SK-N-SH (cell line): ENCODE data around the gene LONRF2. TPM values are rescaled to one million over a fixed set of nuclear protein-coding genes. Genes with fewer than 3 reads are reported as not detected.

Experiments used
- CTCF ChIA-PET: fragments of 300-600, 350-600 bp; formaldehyde crosslinking; extraction: SDS; loops from one replicate; lab custom pipeline; 2021; lab: Yijun Ruan, JAX
- POLR2A ChIA-PET: fragments of 350-600 bp; sonication (Branson Sonifier 250); formaldehyde crosslinking; extraction: SDS; loops from one replicate; lab custom pipeline; 2020; ENCODE audit warnings: antibody characterized with exemption, inconsistent platforms; lab: Yijun Ruan, JAX
- DNase-seq: peaks from one replicate; pipeline ENCODE4 v3.0.0; 2012
- H2AFZ ChIP-seq: fragments of 200-600 bp; sonication (generic); 2 replicates; pipeline ENCODE4 v1.8.1; 2016; ENCODE audit warnings: antibody characterized with exemption, mild to moderate bottlenecking, low read depth
- H3F3A ChIP-seq: fragments of 200-600 bp; sonication (generic); replicated peaks from 2 replicates; pipeline ENCODE3; 2016; ENCODE audit warnings: antibody characterized with exemption, mild to moderate bottlenecking; ENCODE audit not compliant: insufficient read depth
- H3K27ac ChIP-seq, 2 experiments: fragments of 200-500 bp in 1 of 2; fragments of 200-600 bp in 1 of 2; sonication (Bioruptor generic) in 1 of 2; sonication (generic), shearing (Covaris generic) in 1 of 2; 2 replicates each; pipeline versions ENCODE4 v1.5.1 to v1.6.1; 2014 to 2016; ENCODE audit warnings: low read depth in 2 of 2, inconsistent platforms in 1 of 2, low read length in 1 of 2, mild to moderate bottlenecking in 1 of 2, mixed read lengths in 1 of 2
- H3K27me3 ChIP-seq: fragments of 200-600 bp; sonication (generic), shearing (Covaris generic); 2 replicates; pipeline ENCODE4 v1.6.1; 2016; ENCODE audit warnings: mixed run types; ENCODE audit not compliant: insufficient read depth
- H3K36me3 ChIP-seq, 2 experiments: fragments of 200-500 bp in 1 of 2; fragments of 200-600 bp in 1 of 2; sonication (Bioruptor generic) in 1 of 2; sonication (generic) in 1 of 2; replicated peaks in 1 of 2; 2 replicates each; pipeline versions ENCODE3 to v1.5.1; 2014 to 2016; ENCODE audit warnings: low read length in 1 of 2, mild to moderate bottlenecking in 1 of 2; ENCODE audit not compliant: insufficient read depth in 2 of 2, control insufficient read depth in 1 of 2
- H3K4me1 ChIP-seq, 2 experiments: fragments of 200-500 bp in 1 of 2; fragments of 200-600 bp in 1 of 2; sonication (Bioruptor generic) in 1 of 2; sonication (generic), shearing (Covaris generic) in 1 of 2; 2 replicates each; pipeline versions ENCODE4 v1.5.1 to v1.6.1; 2014 to 2016; ENCODE audit warnings: low read depth in 1 of 2, low read length in 1 of 2, mixed run types in 1 of 2; ENCODE audit not compliant: insufficient read depth in 2 of 2, control insufficient read depth in 1 of 2
- H3K4me2 ChIP-seq: fragments of 200-600 bp; sonication (generic), shearing (Covaris generic); 2 replicates; pipeline ENCODE4 v1.6.1; 2017; ENCODE audit warnings: mixed run types
- H3K4me3 ChIP-seq, 2 experiments: fragments of 200-500 bp in 1 of 2; fragments of 200-600 bp in 1 of 2; sonication (Bioruptor generic) in 1 of 2; sonication (generic), shearing (Covaris generic) in 1 of 2; 2 replicates each; pipeline versions ENCODE4 v1.5.1 to v1.8.1; 2014 to 2016; ENCODE audit warnings: low read depth in 2 of 2, inconsistent platforms in 1 of 2, low read length in 1 of 2, mild to moderate bottlenecking in 1 of 2, mixed read lengths in 1 of 2, moderate library complexity in 1 of 2
- H3K79me2 ChIP-seq: fragments of 200-600 bp; sonication (generic); 2 replicates; pipeline ENCODE4 v1.8.1; 2017; ENCODE audit warnings: mild to moderate bottlenecking; ENCODE audit not compliant: insufficient read depth
- H3K9ac ChIP-seq: fragments of 200-600 bp; sonication (generic); 2 replicates; pipeline ENCODE4 v1.6.1; 2017; ENCODE audit warnings: mixed run types
- H3K9me2 ChIP-seq: fragments of 200-600 bp; sonication (generic); 2 replicates; pipeline ENCODE4 v1.6.1; 2017; ENCODE audit warnings: mixed run types
- H3K9me3 ChIP-seq: fragments of 200-600 bp; sonication (generic); 2 replicates; pipeline ENCODE4 v1.6.1; 2017; ENCODE audit warnings: mixed run types, mild to moderate bottlenecking, moderate library complexity
- H4K20me1 ChIP-seq: fragments of 200-600 bp; sonication (generic); 2 replicates; pipeline ENCODE4 v1.6.1; 2017; ENCODE audit warnings: mild to moderate bottlenecking, mixed run types; ENCODE audit not compliant: insufficient read depth
- GABPA ChIP-seq: IDR thresholded peaks from 2 replicates; pipeline ENCODE4 v1.4.0; 2012; ENCODE audit warnings: low read depth, mild to moderate bottlenecking
- MXI1 ChIP-seq: IDR thresholded peaks from 2 replicates; pipeline ENCODE4 v1.6.1; 2012; ENCODE audit warnings: mild to moderate bottlenecking, low read depth, low read length, improper control_type of control experiment
- NRF1 ChIP-seq: IDR thresholded peaks from 2 replicates; pipeline ENCODE4 v1.6.1; 2012; ENCODE audit warnings: low read depth, mild to moderate bottlenecking, low read length
- POLR2AphosphoS5 ChIP-seq: IDR thresholded peaks from 2 replicates; pipeline ENCODE4 v1.6.1; 2012; ENCODE audit warnings: low read depth, low read length
- RAD21 ChIP-seq: IDR thresholded peaks from 2 replicates; pipeline ENCODE4 v1.6.1; 2012; ENCODE audit warnings: mild to moderate bottlenecking, low read length
- WGBS: methylation state at CpG from one replicate; pipeline ENCODE4 v1.1.6; 2017; ENCODE audit warnings: low lambda C conversion rate; 5-methylcytosine and 5-hydroxymethylcytosine counted together
- polyA plus RNA-seq, 3 experiments: library from polyadenylated mRNA; depleted of rRNA; stranded (reverse); fragments of >200 nt; gene quantifications; 2 replicates each; pipeline ENCODE4 v1.2.3, GENCODE V29; 2012
- TF ChIP-seq, protein P1 (sequence below): IDR thresholded peaks from 2 replicates; pipeline ENCODE4 v1.6.1; 2012; ENCODE audit warnings: mild to moderate bottlenecking, low read depth, low read length, moderate library complexity
- TF ChIP-seq, protein P2 (sequence below): fragments of 150-350 bp; IDR thresholded peaks from 2 replicates; pipeline ENCODE4 v1.6.1; 2017; ENCODE audit warnings: antibody characterized with exemption, low read length, low read depth, borderline replicate concordance
- TF ChIP-seq, protein P3 (sequence below): IDR thresholded peaks from 2 replicates; pipeline ENCODE4 v1.4.0; 2012; ENCODE audit warnings: low read depth
- TF ChIP-seq, protein P4 (sequence below): fragments of 200-600 bp; sonication (generic); IDR thresholded peaks from 2 replicates; pipeline ENCODE4 v1.6.1; 2017; ENCODE audit warnings: antibody characterized with exemption, mild to moderate bottlenecking, moderate library complexity

The LONRF2 gene
- polyA plus RNA-seq, 1 of the 3 experiments (the other 2 are of a cell fraction) = 2.0 TPM

DNA sequence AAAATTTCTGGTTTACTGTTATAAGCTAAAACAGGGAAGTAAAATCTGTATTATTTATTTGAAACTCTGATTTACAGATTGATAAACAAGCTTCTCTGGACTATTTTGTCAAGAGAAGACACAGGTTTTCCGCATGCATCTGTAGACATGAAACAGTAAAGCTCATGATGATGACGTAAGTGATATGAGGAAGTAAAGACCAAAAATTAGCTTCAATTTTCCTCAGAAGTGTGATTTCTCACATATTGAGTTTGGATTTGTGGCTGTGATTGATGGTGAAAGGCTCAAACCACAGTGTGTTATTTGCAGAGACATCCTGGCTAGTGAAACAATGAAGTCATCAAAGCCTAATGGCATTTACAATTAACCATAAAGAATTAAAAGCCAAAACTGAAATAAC lies 12.6 kb upstream of the LONRF2 start (continued):
- TF ChIP-seq, protein P1, sequence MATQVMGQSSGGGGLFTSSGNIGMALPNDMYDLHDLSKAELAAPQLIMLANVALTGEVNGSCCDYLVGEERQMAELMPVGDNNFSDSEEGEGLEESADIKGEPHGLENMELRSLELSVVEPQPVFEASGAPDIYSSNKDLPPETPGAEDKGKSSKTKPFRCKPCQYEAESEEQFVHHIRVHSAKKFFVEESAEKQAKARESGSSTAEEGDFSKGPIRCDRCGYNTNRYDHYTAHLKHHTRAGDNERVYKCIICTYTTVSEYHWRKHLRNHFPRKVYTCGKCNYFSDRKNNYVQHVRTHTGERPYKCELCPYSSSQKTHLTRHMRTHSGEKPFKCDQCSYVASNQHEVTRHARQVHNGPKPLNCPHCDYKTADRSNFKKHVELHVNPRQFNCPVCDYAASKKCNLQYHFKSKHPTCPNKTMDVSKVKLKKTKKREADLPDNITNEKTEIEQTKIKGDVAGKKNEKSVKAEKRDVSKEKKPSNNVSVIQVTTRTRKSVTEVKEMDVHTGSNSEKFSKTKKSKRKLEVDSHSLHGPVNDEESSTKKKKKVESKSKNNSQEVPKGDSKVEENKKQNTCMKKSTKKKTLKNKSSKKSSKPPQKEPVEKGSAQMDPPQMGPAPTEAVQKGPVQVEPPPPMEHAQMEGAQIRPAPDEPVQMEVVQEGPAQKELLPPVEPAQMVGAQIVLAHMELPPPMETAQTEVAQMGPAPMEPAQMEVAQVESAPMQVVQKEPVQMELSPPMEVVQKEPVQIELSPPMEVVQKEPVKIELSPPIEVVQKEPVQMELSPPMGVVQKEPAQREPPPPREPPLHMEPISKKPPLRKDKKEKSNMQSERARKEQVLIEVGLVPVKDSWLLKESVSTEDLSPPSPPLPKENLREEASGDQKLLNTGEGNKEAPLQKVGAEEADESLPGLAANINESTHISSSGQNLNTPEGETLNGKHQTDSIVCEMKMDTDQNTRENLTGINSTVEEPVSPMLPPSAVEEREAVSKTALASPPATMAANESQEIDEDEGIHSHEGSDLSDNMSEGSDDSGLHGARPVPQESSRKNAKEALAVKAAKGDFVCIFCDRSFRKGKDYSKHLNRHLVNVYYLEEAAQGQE = no peak
- TF ChIP-seq MXI1 = no peak
- TF ChIP-seq, protein P2, sequence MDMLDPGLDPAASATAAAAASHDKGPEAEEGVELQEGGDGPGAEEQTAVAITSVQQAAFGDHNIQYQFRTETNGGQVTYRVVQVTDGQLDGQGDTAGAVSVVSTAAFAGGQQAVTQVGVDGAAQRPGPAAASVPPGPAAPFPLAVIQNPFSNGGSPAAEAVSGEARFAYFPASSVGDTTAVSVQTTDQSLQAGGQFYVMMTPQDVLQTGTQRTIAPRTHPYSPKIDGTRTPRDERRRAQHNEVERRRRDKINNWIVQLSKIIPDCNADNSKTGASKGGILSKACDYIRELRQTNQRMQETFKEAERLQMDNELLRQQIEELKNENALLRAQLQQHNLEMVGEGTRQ = no peak
- no peak for TF ChIP-seq POLR2AphosphoS5

DNA sequence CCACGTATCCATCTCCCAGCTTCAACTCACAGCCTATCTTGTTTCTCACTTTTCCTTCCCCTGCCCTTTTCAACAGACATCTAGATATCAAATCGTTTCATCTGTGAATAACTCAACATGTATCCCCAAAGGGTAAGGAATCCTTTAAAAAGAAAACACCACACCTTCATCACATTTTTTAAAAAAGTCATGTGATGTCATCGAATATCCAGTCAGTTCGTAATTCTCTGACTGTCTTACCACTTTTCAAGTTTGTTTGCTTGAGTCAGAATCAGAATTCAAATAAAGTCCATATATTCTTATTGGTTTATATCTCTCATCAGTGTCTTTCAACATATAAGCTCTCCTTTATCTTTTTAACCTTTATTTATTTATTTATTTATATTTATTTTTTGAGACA lies 5.4 kb upstream of the LONRF2 start:
- no peak for TF ChIP-seq RAD21
- TF ChIP-seq, protein P3, sequence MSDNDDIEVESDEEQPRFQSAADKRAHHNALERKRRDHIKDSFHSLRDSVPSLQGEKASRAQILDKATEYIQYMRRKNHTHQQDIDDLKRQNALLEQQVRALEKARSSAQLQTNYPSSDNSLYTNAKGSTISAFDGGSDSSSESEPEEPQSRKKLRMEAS = no peak
- ChIA-PET CTCF (no interaction called here), POLR2A (no interaction called here)

DNA sequence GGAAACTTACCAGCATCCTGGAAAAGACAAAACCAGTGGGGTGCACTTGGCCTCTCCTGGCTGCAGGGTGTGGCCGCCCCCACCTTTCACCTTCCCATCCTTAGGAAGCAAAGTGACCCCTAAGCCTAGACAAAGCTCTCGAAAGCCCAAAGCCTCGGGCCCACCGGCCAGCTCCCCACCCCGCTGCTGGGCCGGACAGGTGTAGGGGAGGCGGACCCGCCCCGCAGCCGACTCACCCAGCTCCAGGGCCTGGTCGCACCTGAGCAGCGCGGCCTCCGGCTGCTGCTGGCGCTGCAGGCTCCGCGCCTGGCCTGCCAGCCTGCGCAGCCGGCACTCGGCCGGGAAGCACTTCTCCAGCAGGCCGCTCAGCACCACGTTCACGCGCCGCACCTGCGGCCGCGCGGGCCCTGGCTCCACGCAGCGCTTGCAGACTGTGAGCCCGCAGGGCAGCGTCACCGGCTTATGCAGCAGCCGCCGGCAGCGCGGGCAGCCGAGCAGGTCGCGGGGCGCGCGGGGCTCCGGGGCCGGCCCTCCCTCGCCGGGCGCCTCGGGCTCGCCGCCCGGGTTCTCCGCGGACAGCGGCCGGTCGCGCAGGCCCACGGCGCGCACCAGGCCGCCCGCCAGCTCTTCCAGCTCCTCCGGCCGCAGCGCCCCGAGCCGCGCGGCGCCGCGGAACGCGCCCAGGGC lies 979 bp downstream of the LONRF2 start:
- DNase-seq = peak; percentile 80
- Histone ChIP-seq H3K4me2 (peak overlapping the region; percentile 82), H3K9me2 (no peaks in the 10 kb centered on the region), H3K4me3 (peak overlapping the region; percentile 48 to 65; a peak in 3 of 4 replicates), H3F3A (no peaks in the 10 kb centered on the region), H3K79me2 (no peaks in the 10 kb centered on the region), H3K4me1 (peaks cover 0 to 9% of the 10 kb centered on the region in 2 experiments; a peak in 2 of 4 replicates), H3K27me3 (peaks cover 22% of the 10 kb centered on the region; the same call in 1 of the 2 replicates), H3K36me3 (peaks cover 0 to 6% of the 10 kb centered on the region in 2 experiments), H2AFZ (no peak overlapping the region), H4K20me1 (no peaks in the 10 kb centered on the region), H3K27ac (no peak overlapping the region; a peak in 1 of 4 replicates), H3K9me3 (peaks cover 20% of the 10 kb centered on the region), H3K9ac (no peak overlapping the region)
- TF ChIP-seq NRF1 = peak; percentile 36; the same call in 1 of the 2 replicates
- TF ChIP-seq GABPA = no peak
- TF ChIP-seq, protein P4, sequence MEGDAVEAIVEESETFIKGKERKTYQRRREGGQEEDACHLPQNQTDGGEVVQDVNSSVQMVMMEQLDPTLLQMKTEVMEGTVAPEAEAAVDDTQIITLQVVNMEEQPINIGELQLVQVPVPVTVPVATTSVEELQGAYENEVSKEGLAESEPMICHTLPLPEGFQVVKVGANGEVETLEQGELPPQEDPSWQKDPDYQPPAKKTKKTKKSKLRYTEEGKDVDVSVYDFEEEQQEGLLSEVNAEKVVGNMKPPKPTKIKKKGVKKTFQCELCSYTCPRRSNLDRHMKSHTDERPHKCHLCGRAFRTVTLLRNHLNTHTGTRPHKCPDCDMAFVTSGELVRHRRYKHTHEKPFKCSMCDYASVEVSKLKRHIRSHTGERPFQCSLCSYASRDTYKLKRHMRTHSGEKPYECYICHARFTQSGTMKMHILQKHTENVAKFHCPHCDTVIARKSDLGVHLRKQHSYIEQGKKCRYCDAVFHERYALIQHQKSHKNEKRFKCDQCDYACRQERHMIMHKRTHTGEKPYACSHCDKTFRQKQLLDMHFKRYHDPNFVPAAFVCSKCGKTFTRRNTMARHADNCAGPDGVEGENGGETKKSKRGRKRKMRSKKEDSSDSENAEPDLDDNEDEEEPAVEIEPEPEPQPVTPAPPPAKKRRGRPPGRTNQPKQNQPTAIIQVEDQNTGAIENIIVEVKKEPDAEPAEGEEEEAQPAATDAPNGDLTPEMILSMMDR = peak; percentile 32
- ChIA-PET POLR2A (interaction anchor here (0.9 to 1.0 kb wide), 2 partner anchors 30 to 96 kb away, joined by 3 to 4 read pairs; partner anchors contain the start of gene CHST10), CTCF (interaction anchor here (0.6 to 3.2 kb wide), 13 partner anchors 10 to 1255 kb away, joined by 3 to 19 read pairs (median 3); no protein-coding TSS in a partner anchor)
- WGBS = 0% methylated on average over 1 of the region's 77 CpGs

More for the DNA sequence above, 5.4 kb upstream of the LONRF2 start:
- Histone ChIP-seq H3K4me2 (no peak overlapping the region), H2AFZ (no peak overlapping the region), H3K27me3 (peaks cover 12% of the 10 kb centered on the region; the same call in 1 of the 2 replicates), H3K79me2 (no peaks in the 10 kb centered on the region), H3K36me3 (no peaks in the 10 kb centered on the region), H3K9ac (no peak overlapping the region), H4K20me1 (no peaks in the 10 kb centered on the region), H3K27ac (no peak overlapping the region), H3F3A (no peaks in the 10 kb centered on the region), H3K9me2 (no peaks in the 10 kb centered on the region), H3K4me1 (no peaks in the 10 kb centered on the region), H3K9me3 (no peaks in the 10 kb centered on the region), H3K4me3 (no peak overlapping the region)
- DNase-seq = no peak
- WGBS = 73% methylated on average over 4 of the region's 4 CpGs
